Left ventricle myocardium inferior (tissue), 1 donor: ENCODE measurements around the gene PTPN14. TPM values are rescaled to one million over a fixed set of nuclear protein-coding genes. Genes with fewer than 3 reads are reported as not detected.
A peak's percentile ranks its signal among the peaks of the same experiment; 100 is the strongest.

Experiments used
- DNase-seq: peaks from one replicate; pipeline ENCODE4 v3.0.0-alpha.2; 2020
- H3K27ac ChIP-seq: fragments of 200-600 bp; replicated peaks from 2 replicates; pipeline ENCODE4 v1.8.0; 2021
- H3K27me3 ChIP-seq: fragments of 200-600 bp; 2 replicates; pipeline ENCODE4 v1.8.0; 2021; ENCODE audit warnings: low read depth
- H3K36me3 ChIP-seq: fragments of 200-600 bp; 2 replicates; pipeline ENCODE4 v1.8.0; 2021
- H3K4me1 ChIP-seq: fragments of 200-600 bp; 2 replicates; pipeline ENCODE4 v1.8.0; 2021
- H3K4me3 ChIP-seq: fragments of 200-600 bp; 2 replicates; pipeline ENCODE4 v1.8.0; 2021; ENCODE audit warnings: mild to moderate bottlenecking, moderate library complexity
- H3K9me3 ChIP-seq: fragments of 200-600 bp; replicated peaks from 2 replicates; pipeline ENCODE4 v1.8.0; 2021
- CTCF ChIP-seq: fragments of 200-600 bp; IDR thresholded peaks from 2 replicates; pipeline ENCODE4 v1.8.0; 2021; ENCODE audit warnings: antibody characterized with exemption, mild to moderate bottlenecking, borderline replicate concordance
- intact Hi-C: fragments of 100-400 bp; cut with micrococcal nuclease; formaldehyde crosslinking; loops from one replicate; pipeline ENCODE4 v1.11.0; 2022
- total RNA-seq: library from RNA; stranded (reverse); fragmentation: NEBNext Ultra II Directional; extraction: Animal tissue kit (Norgen Biotek cat#: 25700); gene quantifications from one replicate; pipeline ENCODE4 v1.2.1, GENCODE V29; 2021
- donor health status: DM: no; HTN: yes; CAD: no; lungs with severe emphysema.

Gene PTPN14
- total RNA-seq, 1 donor from 2014 or later: 32.5 TPM

- Histone ChIP-seq H3K4me3 (no peak overlapping the region), H3K36me3 (peaks cover 4% of the 10 kb centered on the region), H3K4me1 (peaks cover 30% of the 10 kb centered on the region), H3K27ac (no peak overlapping the region), H3K27me3 (no peaks in the 10 kb centered on the region), H3K9me3 (no peaks in the 10 kb centered on the region)
- intact Hi-C loops: no loop called here
- DNase-seq: no peak
- no peak for TF ChIP-seq CTCF
Measured at GRCh38 chr1:214459895-214460294, 91.5 kb downstream of the PTPN14 start.

- Histone ChIP-seq H3K36me3 (no peaks in the 10 kb centered on the region), H3K27me3 (no peaks in the 10 kb centered on the region), H3K4me1 (peaks cover 36% of the 10 kb centered on the region), H3K4me3 (no peak overlapping the region), H3K9me3 (no peaks in the 10 kb centered on the region), H3K27ac (no peak overlapping the region)
- TF ChIP-seq CTCF: no peak
- intact Hi-C loops: no loop called here
- DNase-seq: no peak
Measured at GRCh38 chr1:214458541-214458940, 92.9 kb downstream of the PTPN14 start.

GRCh38 chr1:214455971-214456867 is 95.2 kb downstream of the PTPN14 start:
- Histone ChIP-seq H3K27ac (no peak overlapping the region), H3K4me3 (no peak overlapping the region), H3K36me3 (peaks cover 5% of the 10 kb centered on the region), H3K4me1 (peaks cover 46% of the 10 kb centered on the region), H3K9me3 (no peaks in the 10 kb centered on the region), H3K27me3 (no peaks in the 10 kb centered on the region)
- intact Hi-C loops: no loop called here
- DNase-seq: no peak
- TF ChIP-seq CTCF: no peak

- Histone ChIP-seq H3K4me3 (no peak overlapping the region), H3K4me1 (peaks cover 46% of the 10 kb centered on the region), H3K9me3 (no peaks in the 10 kb centered on the region), H3K27ac (peak overlapping the region; percentile 2), H3K27me3 (no peaks in the 10 kb centered on the region), H3K36me3 (peaks cover 12% of the 10 kb centered on the region)
- DNase-seq: no peak
- intact Hi-C loops: no loop called here
- TF ChIP-seq CTCF: no peak
Measured at GRCh38 chr1:214455479-214455878, 95.9 kb downstream of the PTPN14 start.

- intact Hi-C loops: no loop called here
- H3K4me1 ChIP-seq: peaks cover 46% of the 10 kb centered on the region
- DNase-seq: no peak
- H3K4me3 ChIP-seq: no peak overlapping the region
- H3K27ac ChIP-seq: peak overlapping the region; percentile 2
- no peaks in the 10 kb centered on the region for H3K9me3 ChIP-seq
- peaks cover 14% of the 10 kb centered on the region for H3K36me3 ChIP-seq
- H3K27me3 ChIP-seq: no peaks in the 10 kb centered on the region
- no peak for TF ChIP-seq CTCF
Measured at GRCh38 chr1:214454569-214455396, 96.6 kb downstream of the PTPN14 start.
